Mammary epithelial cell (primary cell): ENCODE measurements around the gene TP63.

ENCODE experiments used
- CTCF ChIP-seq, 2 donors: IDR thresholded peaks in 1 of 2; conservative IDR thresholded peaks in 1 of 2; 2 replicates each; pipeline ENCODE4 v1.5.1; 2011 to 2012; ENCODE audit warnings: inconsistent platforms in 2 of 2, low read length in 2 of 2, mild to moderate bottlenecking in 2 of 2, control low read depth in 1 of 2, low read depth in 1 of 2; ENCODE audit not compliant: insufficient read depth in 1 of 2; ENCODE audit errors: extremely low read depth in 1 of 2
- EZH2 ChIP-seq: IDR thresholded peaks from 2 replicates; pipeline ENCODE4 v1.6.1; 2012; ENCODE audit warnings: low read length, inconsistent platforms, borderline replicate concordance

GRCh38 chr3:189849262-189849661, 218.1 kb downstream of the TP63 start:
- TF ChIP-seq EZH2 (no peak), CTCF (conservative IDR thresholded peaks at IDR 0.05 in 1 of 2, IDR thresholded peaks at IDR 0.05 in 1 of 2; ENCODE audit: extremely low read depth in 1 of 2, insufficient read depth in 1 of 2, low read depth in 1 of 2, low read length in 2 of 2) (no peak)
